HEK293 (cell line): ENCODE data around the gene LPAR2.

Experiments
- KLF16 ChIP-seq: fragments of 450-650 bp; formaldehyde crosslinking; IDR thresholded peaks from 2 replicates; pipeline ENCODE4 v1.5.1; 2017; ENCODE audit warnings: missing biosample characterization, missing genetic modification characterization
- ZIC2 ChIP-seq: fragments of 450-650 bp; formaldehyde crosslinking; IDR thresholded peaks from 2 replicates; pipeline ENCODE4 v1.5.1; 2016; ENCODE audit warnings: missing biosample characterization, missing genetic modification characterization
- ZNF221 ChIP-seq: fragments of 450-650 bp; formaldehyde crosslinking; IDR thresholded peaks from 2 replicates; pipeline ENCODE4 v1.5.1; 2017; ENCODE audit warnings: missing biosample characterization, missing genetic modification characterization, borderline replicate concordance
- ZNF24 ChIP-seq: fragments of 450-650 bp; formaldehyde crosslinking; IDR thresholded peaks from 2 replicates; pipeline ENCODE4 v1.5.1; 2016; ENCODE audit warnings: missing biosample characterization, missing genetic modification characterization
- ZNF423 ChIP-seq: fragments of 450-650 bp; formaldehyde crosslinking; IDR thresholded peaks from 2 replicates; pipeline ENCODE4 v1.5.1; 2016; ENCODE audit warnings: missing biosample characterization, missing genetic modification characterization
- ZNF610 ChIP-seq: fragments of 450-650 bp; formaldehyde crosslinking; IDR thresholded peaks from 2 replicates; pipeline ENCODE4 v1.5.1; 2016; ENCODE audit warnings: missing biosample characterization, missing genetic modification characterization, borderline replicate concordance
- TF ChIP-seq, protein P1 (sequence below): fragments of 450-650 bp; formaldehyde crosslinking; IDR thresholded peaks from 2 replicates; pipeline ENCODE4 v1.5.1; 2016; ENCODE audit warnings: missing biosample characterization, missing genetic modification characterization

GRCh38 chr19:19642506-19643157 is 14.6 kb upstream of the LPAR2 start:
- TF ChIP-seq KLF16 (tag by site-specific recombination) = no peak
- no peak for TF ChIP-seq ZNF221 (tag by site-specific recombination)
- no peak for TF ChIP-seq ZNF610 (tag by site-specific recombination)
- TF ChIP-seq ZNF423 (tag by site-specific recombination) = no peak
- no peak for TF ChIP-seq ZIC2 (tag by site-specific recombination)
- no peak for TF ChIP-seq ZNF24 (tag by site-specific recombination)
- TF ChIP-seq, protein P1, sequence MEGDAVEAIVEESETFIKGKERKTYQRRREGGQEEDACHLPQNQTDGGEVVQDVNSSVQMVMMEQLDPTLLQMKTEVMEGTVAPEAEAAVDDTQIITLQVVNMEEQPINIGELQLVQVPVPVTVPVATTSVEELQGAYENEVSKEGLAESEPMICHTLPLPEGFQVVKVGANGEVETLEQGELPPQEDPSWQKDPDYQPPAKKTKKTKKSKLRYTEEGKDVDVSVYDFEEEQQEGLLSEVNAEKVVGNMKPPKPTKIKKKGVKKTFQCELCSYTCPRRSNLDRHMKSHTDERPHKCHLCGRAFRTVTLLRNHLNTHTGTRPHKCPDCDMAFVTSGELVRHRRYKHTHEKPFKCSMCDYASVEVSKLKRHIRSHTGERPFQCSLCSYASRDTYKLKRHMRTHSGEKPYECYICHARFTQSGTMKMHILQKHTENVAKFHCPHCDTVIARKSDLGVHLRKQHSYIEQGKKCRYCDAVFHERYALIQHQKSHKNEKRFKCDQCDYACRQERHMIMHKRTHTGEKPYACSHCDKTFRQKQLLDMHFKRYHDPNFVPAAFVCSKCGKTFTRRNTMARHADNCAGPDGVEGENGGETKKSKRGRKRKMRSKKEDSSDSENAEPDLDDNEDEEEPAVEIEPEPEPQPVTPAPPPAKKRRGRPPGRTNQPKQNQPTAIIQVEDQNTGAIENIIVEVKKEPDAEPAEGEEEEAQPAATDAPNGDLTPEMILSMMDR (tag by site-specific recombination) = no peak
